ENCODE measurements around the gene FBN1.

The FBN1 gene

GRCh38 chr15:48419896-48420295 lies 225.6 kb downstream of the FBN1 start:
- DNase-seq = no peak

- DNase-seq = no peak
Observed at GRCh38 chr15:48418343-48418742, 227.2 kb downstream of the FBN1 start.

GRCh38 chr15:48416301-48416700 lies 229.2 kb downstream of the FBN1 start:
- DNase-seq = no peak

- DNase-seq = no peak
Observed at GRCh38 chr15:48415036-48415886, 230.2 kb downstream of the FBN1 start.

- no peak for DNase-seq
Observed at GRCh38 chr15:48414015-48414414, 231.5 kb downstream of the FBN1 start.

GRCh38 chr15:48413304-48413703 lies 232.2 kb downstream of the FBN1 start:
- DNase-seq = no peak

- DNase-seq = no peak
Observed at GRCh38 chr15:48411971-48412591, 233.4 kb downstream of the FBN1 start.

GRCh38 chr15:48409623-48410022 lies 235.9 kb downstream of the FBN1 start:
- DNase-seq = no peak

- no peak for DNase-seq
Observed at GRCh38 chr15:48408327-48408726, 237.2 kb downstream of the FBN1 start.

GRCh38 chr15:48407646-48408045 lies 237.9 kb downstream of the FBN1 start:
- DNase-seq = no peak

- no peak for DNase-seq
Observed at GRCh38 chr15:48406911-48407310, 238.6 kb downstream of the FBN1 start.

GRCh38 chr15:48406266-48406891 lies 239.1 kb downstream of the FBN1 start:
- no peak for DNase-seq

GRCh38 chr15:48402427-48403177 lies 242.9 kb downstream of the FBN1 start:
- DNase-seq = no peak

GRCh38 chr15:48400086-48400485 lies 245.4 kb downstream of the FBN1 start:
- no peak for DNase-seq

- DNase-seq = no peak
Observed at GRCh38 chr15:48397841-48398240, 247.7 kb downstream of the FBN1 start.

- DNase-seq = no peak
Observed at GRCh38 chr15:48396020-48396419, 249.5 kb downstream of the FBN1 start.

GRCh38 chr15:48395521-48396011 lies 249.9 kb downstream of the FBN1 start:
- no peak for DNase-seq

GRCh38 chr15:48394970-48395369 lies 250.5 kb downstream of the FBN1 start:
- DNase-seq = no peak

- no peak for DNase-seq
Observed at GRCh38 chr15:48393645-48394506, 251.6 kb downstream of the FBN1 start.

- DNase-seq = no peak
Observed at GRCh38 chr15:48392356-48392755, 253.2 kb downstream of the FBN1 start.

- no peak for DNase-seq
Observed at GRCh38 chr15:48391950-48392349, 253.6 kb downstream of the FBN1 start.

GRCh38 chr15:48389691-48390143 lies 255.8 kb downstream of the FBN1 start:
- no peak for DNase-seq

Data from NCI-H187 (cell line).